K562 (cell line): ENCODE results near the gene DPEP2. TPM values are rescaled to one million over a fixed set of nuclear protein-coding genes. Genes with fewer than 3 reads are reported as not detected.
A peak's percentile ranks its signal among the peaks of the same experiment; 100 is the strongest.

Experiments used
- CBX2 ChIP-seq: fragments of 200-600 bp; sonication (generic); IDR thresholded peaks from one replicate; pipeline ENCODE4 v1.6.1; 2012; ENCODE audit warnings: mild to moderate bottlenecking, low read length, inconsistent platforms; ENCODE audit not compliant: insufficient read depth, poor library complexity, severe bottlenecking
- ELK1 ChIP-seq: sonication (generic); formaldehyde crosslinking; IDR thresholded peaks from 2 replicates; pipeline ENCODE4 v1.8.1; 2022; ENCODE audit warnings: missing genetic modification reagents
- HMG20B ChIP-seq: fragments of 250-450 bp; sonication (Bioruptor Pico); IDR thresholded peaks from 2 replicates; pipeline ENCODE4 v1.5.0; 2021; ENCODE audit warnings: mild to moderate bottlenecking
- JUND ChIP-seq, 2 experiments: IDR thresholded peaks; 2 replicates in 1 of 2; 3 replicates in 1 of 2; pipeline ENCODE4 v1.6.1; 2011; ENCODE audit warnings: borderline replicate concordance in 2 of 2, low read depth in 2 of 2, low read length in 2 of 2, improper control_type of control experiment in 1 of 2, missing biosample characterization in 1 of 2, missing genetic modification characterization in 1 of 2, missing genetic modification reagents in 1 of 2
- NFRKB ChIP-seq: fragments of 450-650 bp; IDR thresholded peaks from 2 replicates; pipeline ENCODE4 v1.6.1; 2016; ENCODE audit warnings: low read depth
- POLR2A ChIP-seq: fragments of 450-650 bp; conservative IDR thresholded peaks from 2 replicates; pipeline ENCODE4 v1.6.1; 2016
- POLR2G ChIP-seq: fragments of 200-400 bp; formaldehyde crosslinking; IDR thresholded peaks from 2 replicates; pipeline ENCODE4 v1.6.1; 2017; ENCODE audit warnings: low read depth, mild to moderate bottlenecking, antibody characterized with exemption, low read length, moderate library complexity
- RBFOX2 ChIP-seq: fragments of 200-400 bp; formaldehyde crosslinking; IDR thresholded peaks from 2 replicates; pipeline ENCODE4 v1.6.1; 2017; ENCODE audit warnings: low read depth, mild to moderate bottlenecking, low read length, moderate library complexity
- SAFB2 ChIP-seq: fragments of 200-400 bp; formaldehyde crosslinking; IDR thresholded peaks from 2 replicates; pipeline ENCODE4 v1.6.1; 2018; ENCODE audit warnings: borderline replicate concordance, low read length, low read depth, moderate library complexity; ENCODE audit not compliant: severe bottlenecking
- SMARCE1 ChIP-seq: fragments of 450-650 bp; IDR thresholded peaks from 2 replicates; pipeline ENCODE4 v1.7.1; 2016; ENCODE audit warnings: mild to moderate bottlenecking
- SRSF7 ChIP-seq: fragments of 200-400 bp; formaldehyde crosslinking; optimal IDR thresholded peaks from 2 replicates; pipeline ENCODE3; 2017; ENCODE audit warnings: mild to moderate bottlenecking, low read depth, low read length
- TARDBP ChIP-seq: fragments of 450-650 bp; IDR thresholded peaks from 2 replicates; pipeline ENCODE4 v1.6.1; 2016
- TCF15 ChIP-seq: fragments of 250-450 bp; sonication (Bioruptor Pico); IDR thresholded peaks from 2 replicates; pipeline ENCODE4 v1.8.0; 2022; ENCODE audit warnings: moderate library complexity, mild to moderate bottlenecking, inconsistent platforms
- TFAP4 ChIP-seq: sonication (generic); formaldehyde crosslinking; IDR thresholded peaks from 2 replicates; pipeline ENCODE4 v1.8.0; 2022; ENCODE audit warnings: missing genetic modification reagents, mild to moderate bottlenecking, moderate library complexity, borderline replicate concordance
- ZBTB40 ChIP-seq, 2 experiments: fragments of 450-650 bp in 1 of 2; sonication (generic) in 1 of 2; formaldehyde crosslinking in 1 of 2; IDR thresholded peaks; 2 replicates each; pipeline versions ENCODE4 v1.7.1 to v1.9.0; 2016 to 2022; ENCODE audit warnings: inconsistent platforms in 1 of 2, mild to moderate bottlenecking in 1 of 2, missing genetic modification reagents in 1 of 2
- polyA plus RNA-seq, 8 experiments: library from polyadenylated mRNA; depleted of rRNA in 4 of 8; stranded (reverse) in 5 of 8; unstranded in 3 of 8; fragments of >200 nt; fragmentation: Nextera tagmentation in 2 of 8; fragmentation: Illumina TruSeq in 1 of 8; extraction: Ambion mirVana in 2 of 8; extraction: Trizol in 1 of 8; gene quantifications; 2 replicates each; pipeline versions ENCODE4 v1.2.1 to v1.2.3, GENCODE V29; 2011 to 2014; ENCODE audit warnings: inconsistent platforms in 1 of 8, missing spikeins in 1 of 8
- total RNA-seq, 7 experiments: library from RNA; depleted of rRNA in 6 of 7; stranded (reverse); fragments of >200 nt in 6 of 7; fragmentation: Illumina TruSeq in 2 of 7; extraction: Trizol in 2 of 7; gene quantifications; 2 replicates each; pipeline versions ENCODE4 v1.2.1 to v1.2.3, GENCODE V29; 2011 to 2021; ENCODE audit warnings: low replicate concordance in 1 of 7

Gene DPEP2
- total and polyA plus RNA-seq, 9 of the 15 experiments (the other 6 are each of a cell fraction or from before 2014, with no cell fraction given): 0.14 to 1.2 (median 0.38) TPM

- TF ChIP-seq ZBTB40 (IDR thresholded peaks at IDR 0.05): peak; percentile 50
- TF ChIP-seq ZBTB40 (CRISPR knock-in tag; IDR thresholded peaks at IDR 0.05): 0 out of 2 replicates have a peak, but pooled peaks have one; percentile 13
- no peak for TF ChIP-seq SAFB2
- no peak for TF ChIP-seq ELK1 (CRISPR knock-in tag)
- no peak; the same call in none of the 2 replicates for TF ChIP-seq TARDBP
- no peak for TF ChIP-seq SRSF7
- no peak for TF ChIP-seq HMG20B (CRISPR knock-in tag)
- peak; percentile 98 for TF ChIP-seq RBFOX2
- peak; percentile 82 for TF ChIP-seq JUND (IDR thresholded peaks at IDR 0.05; ENCODE audit: borderline replicate concordance, low read depth, low read length)
- TF ChIP-seq JUND (tag; IDR thresholded peaks at IDR 0.05; ENCODE audit: borderline replicate concordance, low read depth, low read length): peak; percentile 78; the same call in 2 of the 3 replicates
- peak; percentile 88 for TF ChIP-seq TFAP4 (CRISPR knock-in tag)
- TF ChIP-seq NFRKB: peak; percentile 90; the same call in 1 of the 2 replicates
- no peak for TF ChIP-seq SMARCE1
- TF ChIP-seq TCF15 (CRISPR knock-in tag): no peak
- TF ChIP-seq POLR2A: peak; percentile 94
- no peak for TF ChIP-seq CBX2
- TF ChIP-seq POLR2G: peak; percentile 96
These were observed 23.6 kb upstream of the DPEP2 start, which contains the start of the genes DDX28 and DUS2 (continued) for GRCh38 chr16:68022728-68023537.
